GM06990 (cell line): ENCODE data around the gene BICD1.

Source experiments
- DNase-seq: peaks from one replicate; pipeline ENCODE4 v3.0.0-alpha.2; 2011; ENCODE audit not compliant: insufficient read length; ENCODE audit errors: extremely low read depth
- H3K27me3 ChIP-seq: replicated peaks from 2 replicates; pipeline ENCODE4 v1.6.0; 2011; ENCODE audit warnings: low read length; ENCODE audit not compliant: control insufficient read depth, insufficient read depth
- H3K36me3 ChIP-seq: 2 replicates; pipeline ENCODE4 v1.5.1; 2011; ENCODE audit warnings: low read length; ENCODE audit not compliant: control insufficient read depth, insufficient read depth
- H3K4me3 ChIP-seq: replicated peaks from 2 replicates; pipeline ENCODE4 v1.5.1; 2011; ENCODE audit warnings: low read depth, mild to moderate bottlenecking, control low read depth, low read length
- CTCF ChIP-seq: IDR thresholded peaks from 2 replicates; pipeline ENCODE4 v1.5.1; 2011; ENCODE audit warnings: low read length, control low read depth, mild to moderate bottlenecking, inconsistent platforms; ENCODE audit not compliant: insufficient read depth, poor library complexity, severe bottlenecking

The BICD1 gene

GRCh38 chr12:32145096-32145495 is 38.4 kb downstream of the BICD1 start:
- H3K36me3 ChIP-seq: no peaks in the 10 kb centered on the region
- no peak for DNase-seq
- H3K4me3 ChIP-seq: no peak overlapping the region
- H3K27me3 ChIP-seq: no peaks in the 10 kb centered on the region
- TF ChIP-seq CTCF: no peak

DNA sequence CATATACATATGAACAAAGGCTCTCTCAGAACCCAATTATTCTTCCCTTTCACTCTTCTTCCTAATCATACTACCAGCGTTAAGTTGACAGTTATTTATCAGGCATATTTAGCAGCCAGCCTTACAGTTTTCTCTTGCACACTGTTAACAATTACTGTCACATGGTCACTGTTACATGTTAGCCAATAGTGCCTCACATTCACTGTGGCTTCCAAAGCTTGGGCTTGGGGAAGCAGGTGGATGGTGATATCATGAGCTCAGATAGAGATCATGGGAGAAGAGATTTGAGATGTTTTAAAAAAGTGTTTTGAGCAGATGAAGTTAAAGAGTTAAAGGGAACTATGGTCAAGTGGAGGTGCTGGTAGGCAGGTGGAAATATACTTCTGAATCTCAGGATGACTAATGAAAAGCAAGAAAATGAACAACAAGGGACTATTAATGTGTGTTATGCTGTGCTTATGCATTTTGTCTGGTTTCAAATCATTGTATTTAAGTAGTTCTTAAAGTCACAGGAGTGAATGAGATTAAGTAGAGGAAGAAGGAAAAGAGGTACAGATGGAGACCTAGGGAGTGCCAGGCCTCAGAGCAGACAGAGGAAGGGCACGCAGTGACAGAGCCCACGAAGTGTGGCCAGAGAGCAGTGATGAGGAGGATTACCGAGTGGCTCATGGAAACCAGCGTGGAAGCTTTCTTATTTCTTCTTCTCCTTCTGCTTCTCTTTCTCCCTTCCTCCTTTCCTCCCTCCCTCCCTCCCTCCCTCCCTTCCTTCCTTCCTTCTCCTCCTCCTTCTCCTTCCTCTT is 39.6 kb downstream of the BICD1 start:
- Histone ChIP-seq H3K27me3 (no peaks in the 10 kb centered on the region), H3K4me3 (no peak overlapping the region), H3K36me3 (no peaks in the 10 kb centered on the region)
- TF ChIP-seq CTCF: no peak
- peak; percentile 49 for DNase-seq

- Histone ChIP-seq H3K36me3 (no peaks in the 10 kb centered on the region), H3K4me3 (no peak overlapping the region), H3K27me3 (no peaks in the 10 kb centered on the region)
- TF ChIP-seq CTCF: no peak
- no peak for DNase-seq
Observed at GRCh38 chr12:32148372-32148771, 41.7 kb downstream of the BICD1 start.

DNA sequence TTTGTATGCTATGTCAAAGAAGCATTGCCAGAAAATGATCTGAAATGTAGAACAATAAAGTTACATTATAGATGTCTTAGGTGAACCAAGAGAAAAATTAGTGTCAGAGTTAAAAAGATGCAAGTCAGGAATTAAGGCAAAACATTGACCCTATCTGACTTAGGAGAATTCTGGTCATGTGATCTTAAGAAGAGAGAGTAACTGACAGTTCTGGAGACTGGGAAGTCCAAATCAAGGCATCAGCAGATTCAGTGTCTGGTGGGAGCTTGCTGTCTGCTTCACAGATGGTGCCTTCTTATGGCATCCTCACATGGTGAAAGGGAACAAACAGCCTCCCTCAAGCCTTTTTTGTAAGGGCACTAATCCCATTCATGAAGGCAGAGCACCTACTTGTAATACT is 42.8 kb downstream of the BICD1 start:
- H3K36me3 ChIP-seq: no peaks in the 10 kb centered on the region
- TF ChIP-seq CTCF: no peak
- DNase-seq: no peak
- no peaks in the 10 kb centered on the region for H3K27me3 ChIP-seq
- no peak overlapping the region for H3K4me3 ChIP-seq

GRCh38 chr12:32151086-32151485 is 44.4 kb downstream of the BICD1 start:
- Histone ChIP-seq H3K27me3 (no peaks in the 10 kb centered on the region), H3K36me3 (no peaks in the 10 kb centered on the region), H3K4me3 (no peak overlapping the region)
- no peak for DNase-seq
- no peak for TF ChIP-seq CTCF
